Measurements from ENCODE around the gene AK5.

The AK5 gene

DNA sequence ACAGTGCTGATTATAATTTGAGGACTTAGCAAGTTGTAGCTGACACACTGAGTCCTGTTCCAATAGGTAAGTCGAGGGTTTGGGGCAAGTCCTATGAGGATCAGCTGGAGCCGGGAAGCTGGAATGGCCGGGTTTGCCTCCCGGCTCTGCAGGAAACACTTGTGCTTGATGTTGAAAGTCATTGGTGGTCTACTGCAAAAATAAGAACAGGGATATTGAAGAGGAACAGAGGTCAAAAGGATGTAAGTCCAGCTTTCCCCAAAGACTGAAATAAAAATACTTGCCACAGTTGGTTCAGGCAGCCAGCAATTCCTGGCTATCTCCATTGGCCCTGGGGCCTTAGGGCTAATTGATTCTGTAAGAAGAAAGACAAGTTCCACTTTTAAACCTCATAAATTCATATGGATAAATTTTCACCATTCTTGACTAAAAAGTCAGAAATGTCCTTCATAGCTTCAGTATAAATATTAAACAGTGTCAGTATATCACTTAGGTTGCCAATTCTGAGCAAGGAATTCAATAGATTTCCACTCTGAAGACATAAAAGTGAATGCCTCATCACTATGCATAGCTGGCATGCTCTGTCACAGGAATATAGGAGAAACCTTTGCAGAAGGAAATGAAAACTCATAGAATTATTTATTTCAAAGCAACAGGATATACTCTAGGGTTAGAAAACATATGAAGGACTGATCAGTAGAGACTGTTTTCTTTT is 165.2 kb downstream of the AK5 start:
- Histone ChIP-seq H3K27me3 (ENCODE audit: insufficient read depth, low read length) (no peaks in the 10 kb centered on the region), H3K9ac (ENCODE audit: low read depth, low read length) (no peak overlapping the region), H3K9me3 (ENCODE audit: insufficient read depth, low read depth, low read length) (no peaks in the 10 kb centered on the region), H3K4me3 (ENCODE audit: low read length) (no peak overlapping the region), H3K27ac (ENCODE audit: low read depth, low read length) (no peak overlapping the region), H3K36me3 (ENCODE audit: insufficient read depth, low read length) (no peaks in the 10 kb centered on the region), H3K4me1 (ENCODE audit: insufficient read depth, low read length) (no peaks in the 10 kb centered on the region)
- WGBS: 92% methylated on average over 4 of the region's 4 CpGs

DNA sequence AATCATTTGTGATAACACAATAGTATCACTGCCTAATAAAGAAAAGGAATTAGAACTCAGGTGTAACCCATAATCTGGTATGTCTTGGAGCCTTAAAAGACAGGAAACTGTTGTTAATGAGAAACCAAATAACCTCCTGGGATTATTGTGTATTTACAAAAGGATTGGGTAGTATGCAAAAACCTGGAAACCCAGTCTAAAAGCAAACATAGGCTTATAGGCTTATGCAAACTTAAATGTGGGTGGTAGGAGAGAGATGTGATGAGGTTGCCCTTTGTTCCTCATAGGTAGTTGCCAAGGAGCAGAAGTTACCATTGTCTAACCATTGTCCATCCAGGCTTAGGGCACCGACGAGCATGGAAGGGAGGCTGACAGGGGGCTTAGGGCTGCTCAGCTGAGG is 165.8 kb downstream of the AK5 start:
- 90% methylated on average over 2 of the region's 2 CpGs for WGBS
- H3K27ac ChIP-seq (ENCODE audit: low read depth, low read length): no peak overlapping the region

DNA sequence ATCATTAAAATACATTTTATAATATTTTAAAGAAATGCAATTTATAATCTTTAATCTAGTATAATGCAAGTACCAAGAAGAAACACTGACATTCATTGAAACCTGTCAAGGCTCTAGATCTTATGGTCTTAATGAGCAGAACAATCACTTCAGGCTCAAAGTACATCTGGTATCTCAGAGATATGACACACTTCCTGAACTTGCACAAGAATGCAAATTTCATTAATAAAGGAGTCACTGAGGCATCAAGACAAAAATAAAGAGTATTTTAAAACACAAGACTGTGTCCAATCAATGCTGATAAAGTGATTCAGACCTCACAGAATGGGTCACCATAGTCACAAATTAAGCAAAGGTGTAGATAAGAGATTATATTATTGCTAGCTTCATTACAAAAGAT is 178.1 kb downstream of the AK5 start:
- Histone ChIP-seq H3K9me3 (ENCODE audit: insufficient read depth, low read depth, low read length) (no peaks in the 10 kb centered on the region), H3K36me3 (ENCODE audit: insufficient read depth, low read length) (no peaks in the 10 kb centered on the region), H3K4me3 (ENCODE audit: low read length) (no peak overlapping the region), H3K27ac (ENCODE audit: low read depth, low read length) (no peak overlapping the region), H3K4me1 (ENCODE audit: insufficient read depth, low read length) (no peaks in the 10 kb centered on the region), H3K27me3 (ENCODE audit: insufficient read depth, low read length) (no peaks in the 10 kb centered on the region), H3K9ac (ENCODE audit: low read depth, low read length) (no peak overlapping the region)

More for the DNA sequence above, 165.8 kb downstream of the AK5 start:
- Histone ChIP-seq H3K36me3 (ENCODE audit: insufficient read depth, low read length) (no peaks in the 10 kb centered on the region), H3K9me3 (ENCODE audit: insufficient read depth, low read depth, low read length) (no peaks in the 10 kb centered on the region), H3K27me3 (ENCODE audit: insufficient read depth, low read length) (no peaks in the 10 kb centered on the region), H3K9ac (ENCODE audit: low read depth, low read length) (no peak overlapping the region), H3K4me3 (ENCODE audit: low read length) (no peak overlapping the region), H3K4me1 (ENCODE audit: insufficient read depth, low read length) (no peaks in the 10 kb centered on the region)

DNA sequence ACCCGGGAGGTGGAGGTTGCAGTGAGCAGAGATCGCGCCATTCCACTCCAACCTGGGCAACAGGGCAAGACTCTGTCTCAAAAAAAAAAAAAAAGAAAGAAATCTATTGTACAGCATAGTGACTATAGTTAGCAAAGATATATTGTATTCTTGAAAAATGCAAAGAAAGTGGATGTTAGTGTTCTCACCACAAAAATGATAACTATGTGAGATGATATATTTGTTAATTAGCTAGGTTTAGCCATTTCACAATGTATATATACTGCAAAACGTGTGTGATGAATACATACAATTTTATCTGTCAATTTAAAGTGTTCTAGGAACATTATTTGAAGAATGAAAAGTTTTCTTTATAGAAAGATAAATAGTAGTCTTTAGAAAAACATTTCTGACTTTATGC is 179.9 kb downstream of the AK5 start:
- Histone ChIP-seq H3K27me3 (ENCODE audit: insufficient read depth, low read length) (no peaks in the 10 kb centered on the region), H3K27ac (ENCODE audit: low read depth, low read length) (no peak overlapping the region), H3K4me3 (ENCODE audit: low read length) (no peak overlapping the region), H3K36me3 (ENCODE audit: insufficient read depth, low read length) (no peaks in the 10 kb centered on the region), H3K4me1 (ENCODE audit: insufficient read depth, low read length) (no peaks in the 10 kb centered on the region), H3K9ac (ENCODE audit: low read depth, low read length) (no peak overlapping the region), H3K9me3 (ENCODE audit: insufficient read depth, low read depth, low read length) (no peaks in the 10 kb centered on the region)
- WGBS: 98% methylated on average over 3 of the region's 4 CpGs

DNA sequence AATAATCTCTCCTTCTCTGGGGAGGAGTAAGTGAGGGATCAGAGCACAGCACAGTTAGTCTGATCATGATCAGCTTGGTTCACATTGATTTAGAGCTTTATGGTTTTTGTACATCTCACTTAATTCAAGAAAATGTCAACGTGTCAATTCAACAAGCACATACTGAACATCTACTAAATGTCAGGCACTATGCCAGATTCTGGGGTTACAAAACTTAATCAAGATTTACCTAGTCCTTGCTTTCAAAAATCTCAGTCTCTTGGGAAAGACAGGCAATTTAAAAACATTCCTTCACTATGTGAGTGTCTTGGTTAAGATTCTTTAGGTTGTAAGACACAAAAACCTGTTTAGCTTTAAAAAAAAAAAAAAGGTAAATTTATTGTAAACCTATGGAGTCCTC is 181.4 kb downstream of the AK5 start:
- H3K27ac ChIP-seq (ENCODE audit: low read depth, low read length): no peak overlapping the region
- H3K27me3 ChIP-seq (ENCODE audit: insufficient read depth, low read length): no peaks in the 10 kb centered on the region
- H3K9me3 ChIP-seq (ENCODE audit: insufficient read depth, low read depth, low read length): no peaks in the 10 kb centered on the region
- H3K9ac ChIP-seq (ENCODE audit: low read depth, low read length): no peak overlapping the region
- no peaks in the 10 kb centered on the region for H3K36me3 ChIP-seq (ENCODE audit: insufficient read depth, low read length)
- H3K4me3 ChIP-seq (ENCODE audit: low read length): no peak overlapping the region
- 82% methylated on average over 1 of the region's 1 CpG for WGBS
- H3K4me1 ChIP-seq (ENCODE audit: insufficient read depth, low read length): no peaks in the 10 kb centered on the region

DNA sequence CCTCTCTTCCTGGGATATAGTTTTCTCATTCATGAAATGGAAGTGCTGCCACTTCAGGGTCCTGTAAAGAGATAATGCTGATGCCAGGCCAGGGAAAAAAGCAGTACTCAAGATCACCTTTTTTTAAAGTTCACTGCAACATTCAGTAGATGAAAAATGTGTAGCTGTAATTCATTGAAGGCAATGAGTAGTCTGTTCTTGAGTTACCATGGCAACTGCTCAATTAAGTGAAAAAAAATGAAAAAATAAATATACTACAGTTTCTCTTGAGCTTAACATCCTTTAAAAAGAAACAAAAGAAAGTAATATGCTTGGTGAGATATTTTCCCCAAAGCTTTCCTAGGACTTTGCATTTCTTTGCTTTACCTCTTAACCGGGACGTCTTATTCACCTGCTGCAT is 183.3 kb downstream of the AK5 start:
- Histone ChIP-seq H3K27me3 (ENCODE audit: insufficient read depth, low read length) (no peaks in the 10 kb centered on the region), H3K36me3 (ENCODE audit: insufficient read depth, low read length) (no peaks in the 10 kb centered on the region), H3K4me3 (ENCODE audit: low read length) (no peak overlapping the region), H3K9ac (ENCODE audit: low read depth, low read length) (no peak overlapping the region), H3K9me3 (ENCODE audit: insufficient read depth, low read depth, low read length) (no peaks in the 10 kb centered on the region), H3K27ac (ENCODE audit: low read depth, low read length) (no peak overlapping the region), H3K4me1 (ENCODE audit: insufficient read depth, low read length) (no peaks in the 10 kb centered on the region)
- WGBS: 93% methylated on average over 2 of the region's 2 CpGs

DNA sequence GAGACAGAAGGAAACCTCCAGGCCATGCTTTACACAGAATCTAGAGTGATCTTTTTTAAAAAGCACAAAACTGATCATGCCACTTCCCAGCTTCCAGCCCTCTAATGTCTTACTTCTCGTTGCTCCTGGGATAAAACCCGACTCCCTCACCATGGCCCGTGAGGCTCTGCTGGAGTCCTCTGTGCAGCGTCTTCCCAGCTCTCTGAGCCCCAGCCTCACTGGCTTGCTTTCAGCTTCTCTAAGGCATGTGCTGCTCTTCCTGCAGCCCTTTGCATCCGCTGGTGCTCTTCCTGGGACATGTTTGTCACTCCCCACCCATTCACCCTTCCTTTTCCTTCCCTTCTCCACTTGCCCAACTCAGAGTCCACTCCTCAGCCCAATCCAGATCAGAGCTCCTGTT is 184.1 kb downstream of the AK5 start:
- Histone ChIP-seq H3K4me3 (ENCODE audit: low read length) (no peak overlapping the region), H3K27me3 (ENCODE audit: insufficient read depth, low read length) (no peaks in the 10 kb centered on the region), H3K9me3 (ENCODE audit: insufficient read depth, low read depth, low read length) (no peaks in the 10 kb centered on the region), H3K4me1 (ENCODE audit: insufficient read depth, low read length) (no peaks in the 10 kb centered on the region), H3K36me3 (ENCODE audit: insufficient read depth, low read length) (no peaks in the 10 kb centered on the region), H3K9ac (ENCODE audit: low read depth, low read length) (no peak overlapping the region), H3K27ac (ENCODE audit: low read depth, low read length) (no peak overlapping the region)
- 88% methylated on average over 5 of the region's 5 CpGs for WGBS

DNA sequence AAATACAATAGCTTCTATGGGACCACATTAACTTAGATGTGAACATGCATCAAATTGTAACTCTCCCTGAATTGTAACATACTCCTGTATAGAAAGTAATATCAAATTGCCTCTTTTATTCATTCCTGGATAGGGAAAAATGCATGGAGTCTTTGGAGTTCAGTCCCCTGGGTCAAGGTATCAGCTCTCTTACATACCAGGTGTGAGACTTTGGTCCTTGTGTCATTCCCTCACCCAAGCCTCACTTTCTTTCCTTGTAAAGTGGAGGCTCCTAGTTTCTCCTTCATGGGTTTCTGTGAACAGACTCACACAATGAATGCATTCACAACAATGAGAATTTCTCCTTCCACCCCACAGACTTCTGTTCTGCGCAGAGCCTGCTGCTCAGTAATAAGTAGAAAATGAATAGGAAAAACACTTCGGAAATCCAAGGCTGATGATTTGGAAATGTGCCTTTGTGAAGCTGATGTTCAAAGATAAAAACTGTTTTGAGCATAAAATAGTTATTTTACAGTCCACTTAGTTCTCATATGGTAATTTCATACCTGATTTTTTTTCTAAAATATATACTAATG is 185.3 kb downstream of the AK5 start:
- Histone ChIP-seq H3K9me3 (ENCODE audit: insufficient read depth, low read depth, low read length) (no peaks in the 10 kb centered on the region), H3K9ac (ENCODE audit: low read depth, low read length) (no peak overlapping the region), H3K27ac (ENCODE audit: low read depth, low read length) (no peak overlapping the region), H3K4me3 (ENCODE audit: low read length) (no peak overlapping the region), H3K36me3 (ENCODE audit: insufficient read depth, low read length) (no peaks in the 10 kb centered on the region), H3K27me3 (ENCODE audit: insufficient read depth, low read length) (no peaks in the 10 kb centered on the region), H3K4me1 (ENCODE audit: insufficient read depth, low read length) (no peaks in the 10 kb centered on the region)
- 100% methylated on average over 2 of the region's 2 CpGs for WGBS

DNA sequence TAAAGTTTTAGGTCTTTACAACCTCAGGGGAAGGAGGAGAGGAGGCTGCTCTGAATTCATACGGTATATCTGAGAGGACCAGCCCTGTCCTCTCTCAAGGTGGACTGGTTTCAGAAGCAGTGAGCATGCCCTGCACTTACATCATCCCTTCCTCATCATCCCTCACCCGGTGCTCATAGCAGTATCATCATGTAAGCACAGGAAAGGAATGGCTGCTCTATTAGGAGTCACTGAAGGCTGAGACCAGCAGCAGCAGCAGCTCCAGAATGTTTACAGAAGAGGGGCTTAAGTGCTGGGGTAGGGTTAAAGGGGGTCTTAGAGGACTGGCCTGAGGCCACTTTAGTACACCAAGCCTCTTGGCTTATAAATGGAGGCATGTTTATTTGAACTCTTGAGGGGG is 185.9 kb downstream of the AK5 start:
- Histone ChIP-seq H3K36me3 (ENCODE audit: insufficient read depth, low read length) (no peaks in the 10 kb centered on the region), H3K27me3 (ENCODE audit: insufficient read depth, low read length) (no peaks in the 10 kb centered on the region), H3K4me1 (ENCODE audit: insufficient read depth, low read length) (no peaks in the 10 kb centered on the region), H3K4me3 (ENCODE audit: low read length) (no peak overlapping the region), H3K27ac (ENCODE audit: low read depth, low read length) (no peak overlapping the region), H3K9ac (ENCODE audit: low read depth, low read length) (no peak overlapping the region), H3K9me3 (ENCODE audit: insufficient read depth, low read depth, low read length) (no peaks in the 10 kb centered on the region)
- WGBS: 93% methylated on average over 2 of the region's 2 CpGs

DNA sequence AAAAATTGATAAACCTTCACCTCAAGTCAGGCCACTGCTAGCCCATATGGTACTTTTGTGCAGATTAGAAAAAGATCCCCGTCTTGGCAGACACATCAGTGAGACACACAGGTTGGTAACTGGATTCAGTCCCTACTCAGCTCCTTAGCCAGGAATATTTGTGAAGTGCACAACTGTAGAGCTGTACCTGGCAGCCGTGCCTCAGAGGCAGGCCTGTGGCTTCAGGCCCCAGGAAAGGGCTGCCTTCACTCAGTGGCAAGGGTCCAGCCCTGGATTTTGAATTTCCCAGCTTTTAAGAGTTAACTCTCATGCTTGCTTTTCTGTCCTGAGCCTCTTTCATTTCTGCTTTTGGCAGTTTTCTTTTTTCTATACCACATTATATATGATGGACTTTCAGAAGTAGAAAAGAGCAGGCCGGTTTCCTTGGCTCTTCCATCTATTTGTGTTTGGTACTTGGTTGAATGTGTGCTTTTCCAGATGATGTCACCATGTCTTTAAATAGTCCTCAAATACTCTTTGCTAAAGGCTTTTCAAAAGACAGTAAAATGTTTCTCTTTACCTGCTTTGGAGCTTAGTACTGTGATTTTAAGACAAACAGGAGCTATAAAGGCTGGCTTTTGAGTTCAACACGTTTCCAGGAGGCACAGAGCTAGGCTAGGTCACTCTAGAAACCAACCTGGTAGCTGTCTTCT is 186.6 kb downstream of the AK5 start:
- 91% methylated on average over 4 of the region's 4 CpGs for WGBS
- Histone ChIP-seq H3K9me3 (ENCODE audit: insufficient read depth, low read depth, low read length) (no peaks in the 10 kb centered on the region), H3K4me3 (ENCODE audit: low read length) (no peak overlapping the region), H3K27me3 (ENCODE audit: insufficient read depth, low read length) (no peaks in the 10 kb centered on the region), H3K27ac (ENCODE audit: low read depth, low read length) (no peak overlapping the region), H3K9ac (ENCODE audit: low read depth, low read length) (no peak overlapping the region), H3K4me1 (ENCODE audit: insufficient read depth, low read length) (no peaks in the 10 kb centered on the region), H3K36me3 (ENCODE audit: insufficient read depth, low read length) (no peaks in the 10 kb centered on the region)

DNA sequence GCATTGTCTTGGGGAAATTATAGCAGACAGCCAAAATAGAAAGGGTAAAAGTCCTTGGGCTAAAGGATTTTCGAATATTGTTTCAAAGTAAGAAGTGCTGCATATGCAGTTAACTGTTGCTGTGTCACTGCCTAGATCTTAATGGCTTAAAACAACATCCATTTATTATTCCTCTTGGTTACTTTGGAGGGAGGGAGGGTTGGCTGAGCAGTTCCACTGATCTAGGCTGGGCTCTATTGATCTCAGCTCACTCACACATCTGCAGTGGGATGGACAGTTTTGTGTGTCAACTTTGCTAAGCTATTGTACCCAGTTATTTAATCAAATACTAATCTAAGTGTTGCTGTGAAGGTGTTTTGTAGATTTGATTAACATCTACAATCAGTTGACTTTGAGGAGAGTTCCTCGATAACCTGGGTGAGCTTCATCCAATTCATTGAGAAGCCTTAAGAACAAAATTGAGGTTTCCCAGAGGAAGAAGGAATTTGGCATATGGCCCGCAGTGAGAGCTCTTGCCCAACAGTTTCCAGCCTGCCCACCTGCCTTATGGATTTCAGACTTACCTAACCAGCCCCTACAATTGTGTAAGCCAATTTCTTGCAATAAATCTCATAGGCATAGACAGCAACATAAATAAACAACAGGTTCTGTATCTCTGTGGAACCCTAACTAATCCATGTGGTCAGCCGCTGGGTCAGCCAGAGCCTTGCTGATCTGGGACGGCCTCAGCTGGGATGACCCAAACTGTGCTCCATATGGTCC is 187.3 kb downstream of the AK5 start:
- Histone ChIP-seq H3K36me3 (ENCODE audit: insufficient read depth, low read length) (no peaks in the 10 kb centered on the region), H3K9me3 (ENCODE audit: insufficient read depth, low read depth, low read length) (no peaks in the 10 kb centered on the region), H3K27me3 (ENCODE audit: insufficient read depth, low read length) (no peaks in the 10 kb centered on the region), H3K4me3 (ENCODE audit: low read length) (no peak overlapping the region), H3K4me1 (ENCODE audit: insufficient read depth, low read length) (no peaks in the 10 kb centered on the region), H3K9ac (ENCODE audit: low read depth, low read length) (no peak overlapping the region), H3K27ac (ENCODE audit: low read depth, low read length) (no peak overlapping the region)
- WGBS: 84% methylated on average over 5 of the region's 5 CpGs

Data from HUES64 (cell line).